Stomach (tissue), 4 donors: ENCODE data around the gene HLCS.

Experiments
- EP300 ChIP-seq: sonication (generic); formaldehyde crosslinking; IDR thresholded peaks from one replicate; pipeline ENCODE4 v1.6.1; 2017; ENCODE audit warnings: antibody characterized with exemption
- POLR2A ChIP-seq, 4 donors: fragments of 450-650 bp; IDR thresholded peaks; one replicate each; pipeline ENCODE4 v1.6.1; 2016; ENCODE audit warnings: antibody characterized with exemption in 4 of 4, control low read depth in 2 of 4, mild to moderate bottlenecking in 1 of 4, moderate library complexity in 1 of 4
- TF ChIP-seq, protein P1 (sequence below), 7 experiments: fragments of 450-650 bp in 4 of 7; fragments of 200-600 bp in 3 of 7; sonication (generic) in 3 of 7; IDR thresholded peaks; one replicate each; pipeline ENCODE4 v1.5.1; 2016 to 2019; ENCODE audit warnings: antibody characterized with exemption in 7 of 7, control low read depth in 2 of 7, mild to moderate bottlenecking in 1 of 7

DNA sequence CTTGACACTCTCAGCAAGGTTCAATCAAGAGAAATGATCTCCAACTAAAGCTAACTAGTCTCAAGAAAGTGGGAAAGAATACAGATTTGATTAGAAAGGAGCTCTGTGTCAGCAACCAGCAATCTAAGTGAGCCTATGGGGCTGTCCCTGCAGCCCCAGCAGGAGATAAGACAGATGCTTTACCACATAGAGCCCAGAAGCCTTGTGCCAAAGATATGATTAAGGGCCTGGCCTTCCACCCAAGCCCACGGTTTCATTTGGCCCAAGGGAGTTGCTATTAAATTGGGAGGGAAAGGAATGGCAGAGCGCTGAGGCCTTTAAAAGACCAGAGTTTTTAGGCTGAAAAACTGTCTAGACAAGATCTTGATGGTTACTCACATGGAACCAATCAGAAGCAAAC is 74.8 kb downstream of the HLCS start:
- TF ChIP-seq EP300 = no peak
- TF ChIP-seq, protein P1, sequence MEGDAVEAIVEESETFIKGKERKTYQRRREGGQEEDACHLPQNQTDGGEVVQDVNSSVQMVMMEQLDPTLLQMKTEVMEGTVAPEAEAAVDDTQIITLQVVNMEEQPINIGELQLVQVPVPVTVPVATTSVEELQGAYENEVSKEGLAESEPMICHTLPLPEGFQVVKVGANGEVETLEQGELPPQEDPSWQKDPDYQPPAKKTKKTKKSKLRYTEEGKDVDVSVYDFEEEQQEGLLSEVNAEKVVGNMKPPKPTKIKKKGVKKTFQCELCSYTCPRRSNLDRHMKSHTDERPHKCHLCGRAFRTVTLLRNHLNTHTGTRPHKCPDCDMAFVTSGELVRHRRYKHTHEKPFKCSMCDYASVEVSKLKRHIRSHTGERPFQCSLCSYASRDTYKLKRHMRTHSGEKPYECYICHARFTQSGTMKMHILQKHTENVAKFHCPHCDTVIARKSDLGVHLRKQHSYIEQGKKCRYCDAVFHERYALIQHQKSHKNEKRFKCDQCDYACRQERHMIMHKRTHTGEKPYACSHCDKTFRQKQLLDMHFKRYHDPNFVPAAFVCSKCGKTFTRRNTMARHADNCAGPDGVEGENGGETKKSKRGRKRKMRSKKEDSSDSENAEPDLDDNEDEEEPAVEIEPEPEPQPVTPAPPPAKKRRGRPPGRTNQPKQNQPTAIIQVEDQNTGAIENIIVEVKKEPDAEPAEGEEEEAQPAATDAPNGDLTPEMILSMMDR (IDR thresholded peaks at IDR 0.05) = no peak
- TF ChIP-seq POLR2A (IDR thresholded peaks at IDR 0.05) = no peak
